Astrocyte of the spinal cord (primary cell): ENCODE results near the gene GDF2.

ENCODE experiments used
- DNase-seq: peaks from one replicate; pipeline ENCODE4 v3.0.0; 2011; ENCODE audit warnings: low read depth, low spot score
- H3K4me3 ChIP-seq: 2 replicates; pipeline ENCODE4 v1.5.1; 2011; ENCODE audit warnings: low read depth, mild to moderate bottlenecking, low read length, moderate library complexity
- in situ Hi-C: cut with HindIII; loops from 2 replicates; pipeline ENCODE4 v1.10.0; 2017; ENCODE audit warnings: low sequenced_read_pairs
- TF ChIP-seq, protein P1 (sequence below): IDR thresholded peaks from 2 replicates; pipeline ENCODE4 v1.5.1; 2012; ENCODE audit warnings: low read depth, mild to moderate bottlenecking, low read length, inconsistent platforms

GDF2 gene

DNA sequence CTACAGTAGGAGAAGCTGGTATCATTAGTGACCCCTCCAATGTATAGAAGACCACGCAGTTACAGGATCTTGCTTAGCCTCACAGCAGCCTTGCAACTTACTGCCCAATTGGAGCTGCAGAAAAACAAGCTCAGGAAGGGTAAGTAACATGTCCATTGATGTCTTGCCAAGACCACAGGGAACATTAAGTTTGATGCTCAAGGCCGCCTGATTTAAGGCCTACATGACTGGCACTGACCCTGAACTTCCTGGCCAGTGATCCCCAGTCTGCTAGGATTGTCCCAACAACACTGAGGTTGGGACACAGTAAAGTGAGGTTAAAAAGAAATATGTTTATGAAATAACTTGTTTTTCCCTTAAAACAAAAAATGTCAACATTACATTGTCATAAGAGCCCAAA is 6.8 kb upstream of the GDF2 start:
- TF ChIP-seq, protein P1, sequence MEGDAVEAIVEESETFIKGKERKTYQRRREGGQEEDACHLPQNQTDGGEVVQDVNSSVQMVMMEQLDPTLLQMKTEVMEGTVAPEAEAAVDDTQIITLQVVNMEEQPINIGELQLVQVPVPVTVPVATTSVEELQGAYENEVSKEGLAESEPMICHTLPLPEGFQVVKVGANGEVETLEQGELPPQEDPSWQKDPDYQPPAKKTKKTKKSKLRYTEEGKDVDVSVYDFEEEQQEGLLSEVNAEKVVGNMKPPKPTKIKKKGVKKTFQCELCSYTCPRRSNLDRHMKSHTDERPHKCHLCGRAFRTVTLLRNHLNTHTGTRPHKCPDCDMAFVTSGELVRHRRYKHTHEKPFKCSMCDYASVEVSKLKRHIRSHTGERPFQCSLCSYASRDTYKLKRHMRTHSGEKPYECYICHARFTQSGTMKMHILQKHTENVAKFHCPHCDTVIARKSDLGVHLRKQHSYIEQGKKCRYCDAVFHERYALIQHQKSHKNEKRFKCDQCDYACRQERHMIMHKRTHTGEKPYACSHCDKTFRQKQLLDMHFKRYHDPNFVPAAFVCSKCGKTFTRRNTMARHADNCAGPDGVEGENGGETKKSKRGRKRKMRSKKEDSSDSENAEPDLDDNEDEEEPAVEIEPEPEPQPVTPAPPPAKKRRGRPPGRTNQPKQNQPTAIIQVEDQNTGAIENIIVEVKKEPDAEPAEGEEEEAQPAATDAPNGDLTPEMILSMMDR: no peak
- no peak overlapping the region for H3K4me3 ChIP-seq
- in situ Hi-C loops: no loop called here
- DNase-seq: no peak

DNA sequence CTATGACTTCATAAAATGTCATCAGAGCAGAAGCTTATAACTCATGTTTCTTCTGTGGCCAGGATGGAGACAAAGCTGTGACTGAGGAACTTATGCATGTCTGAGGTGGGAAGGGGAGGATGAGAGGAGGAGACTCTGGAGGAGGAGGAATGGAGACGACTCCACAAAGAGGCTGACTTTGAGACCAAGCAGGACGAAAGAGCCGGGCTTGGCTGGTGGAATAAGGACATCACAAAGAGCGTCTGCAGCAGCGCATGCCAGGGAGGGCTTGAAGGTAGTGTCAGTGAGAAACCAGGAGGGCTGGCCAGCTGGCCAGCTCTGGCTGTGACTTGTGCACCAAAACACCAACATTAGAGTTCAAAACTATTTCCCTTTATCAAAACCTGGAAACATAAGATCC is 6.1 kb upstream of the GDF2 start:
- in situ Hi-C loops: no loop called here
- H3K4me3 ChIP-seq: no peak overlapping the region
- TF ChIP-seq, protein P1: no peak
- no peak for DNase-seq

DNA sequence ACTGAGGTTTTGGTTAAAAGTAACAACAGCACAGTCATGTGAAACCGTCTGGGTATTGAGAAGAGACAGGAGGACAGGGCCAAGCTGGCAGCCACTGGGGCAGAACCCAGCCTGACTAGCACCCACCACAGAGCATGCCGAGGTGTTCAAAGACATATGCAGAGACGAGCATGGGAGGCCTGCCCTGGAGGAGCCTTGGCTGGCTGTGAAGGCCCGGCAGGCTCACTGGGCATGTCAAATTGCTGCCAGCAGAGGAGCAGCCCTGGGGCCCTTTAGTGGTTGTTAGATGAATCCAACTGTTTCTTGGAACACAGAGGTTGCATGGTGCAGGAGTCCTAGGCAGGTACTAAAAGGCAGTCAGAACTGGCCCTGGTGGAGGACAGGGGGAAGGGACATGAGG is 5.0 kb upstream of the GDF2 start:
- in situ Hi-C loops: no loop called here
- no peak overlapping the region for H3K4me3 ChIP-seq
- DNase-seq: no peak
- TF ChIP-seq, protein P1: no peak

DNA sequence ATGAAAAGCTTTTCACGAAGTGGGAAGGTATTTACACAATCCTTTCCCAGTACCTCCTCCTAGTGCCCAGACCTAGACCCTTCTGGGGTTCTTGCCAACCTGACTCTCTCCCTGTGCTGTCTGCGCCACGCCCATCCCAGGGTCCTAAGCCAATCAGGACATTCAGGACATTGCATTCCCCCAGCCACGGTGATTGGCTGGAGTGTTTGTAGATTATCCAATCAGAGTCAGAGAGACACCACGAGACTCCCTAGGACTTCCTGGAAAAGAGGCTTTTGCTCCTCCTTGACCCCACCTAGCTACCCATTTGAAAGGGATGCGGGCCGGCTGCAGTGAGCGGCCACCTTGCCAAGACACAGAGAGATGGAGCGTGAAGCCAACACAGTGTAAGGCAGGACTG is 3.5 kb upstream of the GDF2 start:
- H3K4me3 ChIP-seq: no peak overlapping the region
- TF ChIP-seq, protein P1: no peak
- in situ Hi-C loops: no loop called here
- no peak for DNase-seq

DNA sequence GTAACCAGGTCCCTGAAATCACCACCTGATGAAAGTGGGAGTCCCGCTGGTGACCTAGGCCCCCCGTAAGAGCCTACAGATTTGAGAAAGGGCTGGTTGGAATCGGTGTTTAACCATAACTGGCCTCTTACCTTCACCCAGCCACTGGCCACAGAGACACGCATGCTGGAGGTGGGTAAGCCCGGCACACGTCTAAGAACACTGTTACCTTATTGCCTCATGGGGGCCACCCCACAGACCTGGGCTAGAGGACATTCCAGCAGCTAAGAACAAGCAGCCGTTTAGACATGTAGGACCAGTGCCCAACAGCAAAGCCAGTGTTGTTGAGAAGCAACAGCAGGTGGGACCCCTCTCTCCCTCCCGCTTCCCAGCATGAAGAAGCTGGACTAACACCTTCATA is 2.5 kb upstream of the GDF2 start:
- H3K4me3 ChIP-seq: no peak overlapping the region
- no peak for DNase-seq
- in situ Hi-C loops: no loop called here
- TF ChIP-seq, protein P1: no peak

DNA sequence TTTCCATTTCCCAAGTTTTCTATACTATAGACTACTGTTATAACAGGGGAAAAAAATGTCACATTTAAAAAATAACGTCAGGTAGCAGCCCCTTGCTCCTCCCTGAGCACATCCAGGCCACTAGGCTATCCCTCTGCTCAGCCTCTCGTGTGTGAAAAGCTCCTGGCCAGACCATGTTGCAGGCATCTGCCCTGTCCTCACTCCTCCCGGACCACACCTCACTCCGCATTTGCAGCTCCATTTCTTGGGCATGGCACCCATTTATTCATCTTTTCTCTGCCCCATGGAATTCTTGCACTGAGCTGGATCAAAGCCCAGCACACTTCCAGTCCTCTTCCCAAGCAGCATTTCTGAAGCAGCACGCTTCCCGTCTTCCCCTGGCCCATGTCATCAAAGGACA is 1.4 kb upstream of the GDF2 start:
- in situ Hi-C loops: no loop called here
- DNase-seq: no peak
- TF ChIP-seq, protein P1: no peak
- no peak overlapping the region for H3K4me3 ChIP-seq
